Osteoblast (primary cell): Measurements from ENCODE around the gene NRG3. TPM values are rescaled to one million over a fixed set of nuclear protein-coding genes. Genes with fewer than 3 reads are reported as not detected.
"Not testable (repeated sequence)": the region's sequence is repeated elsewhere in the genome, so short reads cannot be mapped to it uniquely, and the experiment has no call there.

ENCODE experiments used
- DNase-seq: peaks from one replicate; pipeline ENCODE4 v3.0.0; 2011; ENCODE audit warnings: low spot score, mixed read lengths; ENCODE audit not compliant: insufficient read length; ENCODE audit errors: missing footprints
- H2AFZ ChIP-seq: 2 replicates; pipeline ENCODE4 v1.6.0; 2011; ENCODE audit warnings: mild to moderate bottlenecking, low read length
- H3K27ac ChIP-seq: 2 replicates; pipeline ENCODE4 v1.5.1; 2011; ENCODE audit warnings: mild to moderate bottlenecking, low read depth, low read length, moderate library complexity
- H3K27me3 ChIP-seq: 2 replicates; pipeline ENCODE4 v1.6.0; 2012; ENCODE audit warnings: mild to moderate bottlenecking, control low read depth, inconsistent platforms, low read length, moderate library complexity; ENCODE audit not compliant: insufficient read depth
- H3K36me3 ChIP-seq: 2 replicates; pipeline ENCODE4 v1.5.1; 2011; ENCODE audit warnings: mild to moderate bottlenecking, low read length, control low read depth, moderate library complexity; ENCODE audit not compliant: insufficient read depth
- H3K4me1 ChIP-seq: 2 replicates; pipeline ENCODE4 v1.5.1; 2011; ENCODE audit warnings: mild to moderate bottlenecking, low read length, control low read depth, moderate library complexity; ENCODE audit not compliant: insufficient read depth
- H3K4me2 ChIP-seq: 2 replicates; pipeline ENCODE4 v1.6.0; 2011; ENCODE audit warnings: mild to moderate bottlenecking, low read length; ENCODE audit not compliant: insufficient read depth
- H3K4me3 ChIP-seq: fragments of 200-600 bp; sonication (generic); 3 replicates; pipeline ENCODE4 v1.5.1; 2012; ENCODE audit warnings: mild to moderate bottlenecking, low read length, inconsistent platforms; ENCODE audit not compliant: insufficient read depth
- H3K79me2 ChIP-seq: 2 replicates; pipeline ENCODE4 v1.6.0; 2012; ENCODE audit warnings: mild to moderate bottlenecking, low read length, control low read depth, inconsistent platforms; ENCODE audit not compliant: insufficient read depth
- H3K9me3 ChIP-seq: 2 replicates; pipeline ENCODE4 v1.5.1; 2011; ENCODE audit warnings: low read depth, low read length, control low read depth
- H4K20me1 ChIP-seq: 2 replicates; pipeline ENCODE4 v1.6.0; 2012; ENCODE audit warnings: mild to moderate bottlenecking, low read length, control low read depth; ENCODE audit not compliant: insufficient read depth
- CTCF ChIP-seq: IDR thresholded peaks from 2 replicates; pipeline ENCODE4 v1.5.1; 2011; ENCODE audit warnings: mild to moderate bottlenecking, low read depth, low read length, moderate library complexity; ENCODE audit errors: extremely low read depth
- total RNA-seq: library from RNA; depleted of rRNA; stranded (reverse); fragments of >200 nt; gene quantifications from 2 replicates; pipeline ENCODE4 v1.2.3, GENCODE V29; 2012

Gene NRG3
- total RNA-seq, 1 donor: not detected

- Histone ChIP-seq H4K20me1 (no peaks in the 10 kb centered on the region), H3K79me2 (no peaks in the 10 kb centered on the region), H3K27ac (peak overlapping the region; percentile 97), H3K27me3 (no peaks in the 10 kb centered on the region), H2AFZ (no peak overlapping the region), H3K4me3 (no peak overlapping the region), H3K36me3 (no peaks in the 10 kb centered on the region), H3K9me3 (no peaks in the 10 kb centered on the region), H3K4me1 (peaks cover 24% of the 10 kb centered on the region), H3K4me2 (no peak overlapping the region)
- DNase-seq: no peak
- no peak for TF ChIP-seq CTCF
These were observed 1105.3 kb downstream of the NRG3 start for GRCh38 chr10:82980321-82980720.

GRCh38 chr10:82981137-82981723, 1106.2 kb downstream of the NRG3 start:
- H3K27me3 ChIP-seq: no peaks in the 10 kb centered on the region
- H3K4me2 ChIP-seq: peak overlapping the region; percentile 73
- peak overlapping the region; percentile 62 for H2AFZ ChIP-seq
- no peaks in the 10 kb centered on the region for H3K79me2 ChIP-seq
- TF ChIP-seq CTCF: no peak
- no peaks in the 10 kb centered on the region for H3K36me3 ChIP-seq
- DNase-seq: no peak
- peak overlapping the region; percentile 97 for H3K27ac ChIP-seq
- H4K20me1 ChIP-seq: no peaks in the 10 kb centered on the region
- H3K4me3 ChIP-seq: peak overlapping the region; percentile 52
- H3K4me1 ChIP-seq: peaks cover 24% of the 10 kb centered on the region
- H3K9me3 ChIP-seq: no peaks in the 10 kb centered on the region

GRCh38 chr10:82982110-82982608, 1107.2 kb downstream of the NRG3 start:
- H3K27me3 ChIP-seq: no peaks in the 10 kb centered on the region
- no peak for TF ChIP-seq CTCF
- H3K9me3 ChIP-seq: no peaks in the 10 kb centered on the region
- no peak overlapping the region for H3K4me3 ChIP-seq
- H3K79me2 ChIP-seq: no peaks in the 10 kb centered on the region
- peaks cover 24% of the 10 kb centered on the region for H3K4me1 ChIP-seq
- H3K36me3 ChIP-seq: no peaks in the 10 kb centered on the region
- peak overlapping the region; percentile 73 for H3K4me2 ChIP-seq
- H3K27ac ChIP-seq: peak overlapping the region; percentile 97
- peak; percentile 82 for DNase-seq
- no peak overlapping the region for H2AFZ ChIP-seq
- H4K20me1 ChIP-seq: no peaks in the 10 kb centered on the region

- no peaks in the 10 kb centered on the region for H3K27me3 ChIP-seq
- no peak for DNase-seq
These were observed 1111.2 kb downstream of the NRG3 start for GRCh38 chr10:82986216-82986615.

GRCh38 chr10:83006479-83006878, 1131.5 kb downstream of the NRG3 start:
- H3K27ac ChIP-seq, H2AFZ ChIP-seq, H3K4me2 ChIP-seq, H3K4me3 ChIP-seq, H3K36me3 ChIP-seq, H3K4me1 ChIP-seq, H3K9me3 ChIP-seq, H3K27me3 ChIP-seq, DNase-seq, H4K20me1 ChIP-seq, H3K79me2 ChIP-seq: not testable (repeated sequence)

More at GRCh38 chr10:82986216-82986615, 1111.2 kb downstream of the NRG3 start:
- H3K36me3 ChIP-seq: no peaks in the 10 kb centered on the region
- no peak for TF ChIP-seq CTCF
- no peaks in the 10 kb centered on the region for H4K20me1 ChIP-seq
- H3K9me3 ChIP-seq: no peaks in the 10 kb centered on the region
- no peak overlapping the region for H2AFZ ChIP-seq
- H3K79me2 ChIP-seq: no peaks in the 10 kb centered on the region
- no peak overlapping the region for H3K27ac ChIP-seq
- H3K4me3 ChIP-seq: no peak overlapping the region
- no peak overlapping the region for H3K4me2 ChIP-seq
- peaks cover 15% of the 10 kb centered on the region for H3K4me1 ChIP-seq
